Uterus (tissue), 4 donors: ENCODE data around the gene DHX40. TPM values are rescaled to one million over a fixed set of nuclear protein-coding genes. Genes with fewer than 3 reads are reported as not detected.
A peak's percentile ranks its signal among the peaks of the same experiment; 100 is the strongest.
"Not testable (repeated sequence)": the region's sequence is repeated elsewhere in the genome, so short reads cannot be mapped to it uniquely, and the experiment has no call there.

Source experiments
- DNase-seq, 2 donors: peaks; one replicate each; pipeline ENCODE4 v3.0.0-alpha.2; 2019 to 2020
- H3K27ac ChIP-seq, 2 donors: fragments of 200-600 bp; sonication (generic); 1 replicate in 1 of 2; 2 replicates in 1 of 2; pipeline ENCODE4 v1.5.1; 2016 to 2018
- H3K27me3 ChIP-seq, 2 donors: fragments of 200-600 bp; sonication (generic); one replicate each; pipeline ENCODE4 v1.5.1; 2018 to 2019; ENCODE audit warnings: control low read depth in 1 of 2
- H3K36me3 ChIP-seq, 2 donors: fragments of 200-600 bp; sonication (generic); one replicate each; pipeline ENCODE4 v1.5.1; 2019; ENCODE audit warnings: control low read depth in 1 of 2
- H3K4me1 ChIP-seq, 2 donors: fragments of 200-600 bp; sonication (generic); one replicate each; pipeline ENCODE4 v1.5.1; 2018 to 2019; ENCODE audit warnings: control low read depth in 1 of 2
- H3K4me3 ChIP-seq, 2 donors: fragments of 200-600 bp; sonication (generic); 1 replicate in 1 of 2; 2 replicates in 1 of 2; pipeline ENCODE4 v1.5.1; 2018 to 2019; ENCODE audit warnings: mild to moderate bottlenecking in 1 of 2
- H3K9me3 ChIP-seq, 2 donors: fragments of 200-600 bp; sonication (generic); one replicate each; pipeline ENCODE4 v1.5.1; 2019; ENCODE audit warnings: control low read depth in 1 of 2
- CTCF ChIP-seq, 4 experiments: fragments of 200-600 bp in 2 of 4; fragments of 450-650 bp in 2 of 4; sonication (generic) in 2 of 4; IDR thresholded peaks; one replicate each; pipeline ENCODE4 v1.5.1; 2016 to 2019; ENCODE audit warnings: antibody characterized with exemption in 4 of 4, mild to moderate bottlenecking in 2 of 4, moderate library complexity in 1 of 4
- POLR2A ChIP-seq, 2 donors: fragments of 450-650 bp; IDR thresholded peaks; one replicate each; pipeline ENCODE4 v1.6.1; 2016; ENCODE audit warnings: antibody characterized with exemption in 2 of 2, mild to moderate bottlenecking in 1 of 2, moderate library complexity in 1 of 2
- intact Hi-C: fragments of 100-400 bp; cut with DNase I; formaldehyde crosslinking; loops from one replicate; pipeline ENCODE4 v1.15.1; 2023; ENCODE audit warnings: low total_unique reads
- total RNA-seq, 4 donors: library from RNA; depleted of rRNA in 3 of 4; stranded (reverse); fragments of >200 nt in 3 of 4; gene quantifications; one replicate each; pipeline versions ENCODE4 v1.1.0 to v1.2.4, GENCODE V29; 2014 to 2023
- donor health status: DM: yes; HTN: yes; CAD: no.

Gene DHX40
- total RNA-seq, 4 donors from 2014 or later = 15.0 to 113 (median 29.8) TPM

DNA sequence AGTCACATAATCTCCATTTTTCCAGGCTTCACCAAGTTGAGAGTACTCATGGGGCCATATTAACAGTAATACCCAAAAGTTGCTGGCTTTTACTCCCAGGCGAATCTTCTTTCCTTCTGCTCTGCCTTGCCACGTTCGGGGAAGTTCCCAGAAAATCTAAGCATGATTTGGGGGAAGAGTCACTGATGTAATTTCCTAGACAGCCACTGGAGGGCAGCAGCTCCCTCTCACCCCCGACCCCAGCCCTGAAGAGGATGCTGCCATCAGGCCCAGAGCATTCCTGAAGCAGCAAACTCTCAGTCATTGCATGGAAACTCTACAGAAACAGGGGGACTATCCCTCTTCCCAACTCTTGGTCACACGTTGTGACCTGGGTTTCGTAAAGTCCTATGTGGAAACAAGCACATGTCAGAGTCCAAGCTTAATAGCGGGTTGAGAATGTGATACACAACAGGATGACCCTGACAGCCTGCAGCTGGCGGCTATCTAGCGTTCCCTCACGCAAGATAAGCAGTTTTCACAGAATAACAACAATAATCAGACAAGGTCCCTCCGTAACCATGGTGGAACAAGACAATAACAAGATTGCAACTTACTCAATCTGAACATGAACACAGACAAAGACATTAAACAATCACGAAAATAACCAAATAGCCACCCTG is 43.8 kb upstream of the DHX40 start:
- no peak overlapping the region for H3K4me3 ChIP-seq
- TF ChIP-seq POLR2A (IDR thresholded peaks at IDR 0.05) = no peak
- TF ChIP-seq CTCF (IDR thresholded peaks at IDR 0.05) = peak; percentile 58 to 76 (median 62)
- H3K36me3 ChIP-seq = no peaks in the 10 kb centered on the region
- intact Hi-C loops = no loop called here
- H3K27ac ChIP-seq = no peak overlapping the region
- no peaks in the 10 kb centered on the region for H3K4me1 ChIP-seq
- no peaks in the 10 kb centered on the region for H3K27me3 ChIP-seq
- H3K9me3 ChIP-seq = no peaks in the 10 kb centered on the region
- peak; percentile 19 to 36 for DNase-seq

GRCh38 chr17:59524930-59525329 is 40.5 kb upstream of the DHX40 start:
- DNase-seq, H3K27ac ChIP-seq, intact Hi-C loops, H3K27me3 ChIP-seq, H3K4me3 ChIP-seq, H3K4me1 ChIP-seq, H3K36me3 ChIP-seq, H3K9me3 ChIP-seq: not testable (repeated sequence)

- no peak for DNase-seq
- no peaks in the 10 kb centered on the region for H3K27me3 ChIP-seq
- TF ChIP-seq POLR2A (IDR thresholded peaks at IDR 0.05) (no peak), CTCF (IDR thresholded peaks at IDR 0.05) (no peak)
- H3K27ac ChIP-seq = no peak overlapping the region
- H3K36me3 ChIP-seq = no peaks in the 10 kb centered on the region
- no peak overlapping the region for H3K4me3 ChIP-seq
- H3K4me1 ChIP-seq = no peaks in the 10 kb centered on the region
- H3K9me3 ChIP-seq = no peaks in the 10 kb centered on the region
- intact Hi-C loops = no loop called here
Measured at GRCh38 chr17:59525668-59526067, 39.7 kb upstream of the DHX40 start.

DNA sequence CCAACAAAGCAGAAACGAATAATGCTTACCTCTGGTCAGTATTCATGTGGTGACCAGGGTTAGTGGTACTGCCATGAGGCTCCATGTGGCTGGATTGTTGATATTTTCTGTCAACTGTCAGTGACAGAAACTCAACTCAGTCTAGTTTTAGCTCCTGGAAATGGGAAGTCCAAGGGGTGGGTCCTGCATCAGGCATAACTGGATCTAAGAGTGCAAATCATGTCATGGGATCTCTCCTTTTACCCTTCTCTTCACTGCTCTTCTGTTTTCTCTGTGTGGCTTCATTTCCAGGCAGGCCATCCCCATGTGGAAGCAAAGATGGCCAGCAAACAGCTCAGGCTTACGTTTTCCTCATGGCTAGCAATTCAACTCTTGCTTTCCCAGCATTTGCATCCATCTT is 39.0 kb upstream of the DHX40 start:
- DNase-seq = no peak
- Histone ChIP-seq H3K4me3 (no peak overlapping the region), H3K9me3 (no peaks in the 10 kb centered on the region), H3K4me1 (no peaks in the 10 kb centered on the region), H3K27me3 (no peaks in the 10 kb centered on the region), H3K27ac (no peak overlapping the region), H3K36me3 (no peaks in the 10 kb centered on the region)
- intact Hi-C loops = no loop called here
- TF ChIP-seq POLR2A (IDR thresholded peaks at IDR 0.05) (no peak), CTCF (IDR thresholded peaks at IDR 0.05) (no peak)

DNA sequence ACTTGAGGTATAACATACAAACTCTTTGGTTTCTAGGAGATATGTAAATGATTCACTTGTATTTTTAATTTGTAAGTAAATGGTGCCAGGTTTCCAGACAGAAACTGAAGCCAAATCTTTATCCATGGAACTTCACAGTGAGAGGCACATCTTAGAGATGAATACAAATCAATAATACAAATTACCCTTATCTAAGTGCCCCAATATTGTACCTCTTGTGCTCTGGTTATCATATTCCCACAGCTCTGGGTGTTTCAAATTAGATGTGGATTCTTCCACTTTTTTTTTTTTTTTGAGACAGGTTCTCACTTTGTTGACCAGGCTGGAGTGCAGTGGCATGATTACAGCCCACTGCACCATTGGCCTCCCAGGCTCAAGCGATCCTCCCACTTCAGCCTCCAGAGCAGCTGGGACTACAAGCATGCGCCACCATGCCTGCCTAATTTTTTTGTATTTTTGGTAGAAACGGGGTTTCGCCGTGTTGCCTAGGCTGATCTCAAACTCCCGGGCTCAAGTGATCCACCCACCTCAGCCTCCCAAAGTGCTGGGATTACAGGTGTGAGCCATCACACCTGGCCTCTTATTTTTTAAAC is 38.0 kb upstream of the DHX40 start:
- DNase-seq = no peak
- no peak overlapping the region for H3K27ac ChIP-seq
- no peaks in the 10 kb centered on the region for H3K27me3 ChIP-seq
- no peaks in the 10 kb centered on the region for H3K9me3 ChIP-seq
- intact Hi-C loops = no loop called here
- TF ChIP-seq POLR2A (IDR thresholded peaks at IDR 0.05) = no peak
- no peak for TF ChIP-seq CTCF (IDR thresholded peaks at IDR 0.05)
- no peaks in the 10 kb centered on the region for H3K36me3 ChIP-seq
- H3K4me3 ChIP-seq = no peak overlapping the region
- H3K4me1 ChIP-seq = no peaks in the 10 kb centered on the region
